ENCODE measurements around the gene CLSTN2.

Gene CLSTN2

GRCh38 chr3:140186421-140186920 lies 251.5 kb downstream of the CLSTN2 start:
- H4K20me1 ChIP-seq (ENCODE audit: insufficient read depth), result no peaks in the 10 kb centered on the region
- no peak overlapping the region for H3K4me3 ChIP-seq (IDR thresholded peaks at IDR 0.05; ENCODE audit: insufficient read depth, low read depth, low read length)
- no peak for TF ChIP-seq CTCF (conservative IDR thresholded peaks at IDR 0.05; ENCODE audit: low read depth, low read length)
- no peak overlapping the region for H3K27ac ChIP-seq
- no peak overlapping the region for H3K4me2 ChIP-seq
- no peak overlapping the region for H3K9ac ChIP-seq
- no peaks in the 10 kb centered on the region for H3K79me2 ChIP-seq (ENCODE audit: insufficient read depth, low read depth)
- H3K36me3 ChIP-seq (ENCODE audit: insufficient read depth), result no peaks in the 10 kb centered on the region
- no peaks in the 10 kb centered on the region for H3K27me3 ChIP-seq (ENCODE audit: insufficient read depth, low read depth)
- H2AFZ ChIP-seq (ENCODE audit: low read depth), result no peak overlapping the region
- no peaks in the 10 kb centered on the region for H3K4me1 ChIP-seq (ENCODE audit: low read depth, poor library complexity, severe bottlenecking)

- no peaks in the 10 kb centered on the region for H3K27me3 ChIP-seq (ENCODE audit: insufficient read depth, low read depth)
- no peaks in the 10 kb centered on the region for H3K79me2 ChIP-seq (ENCODE audit: insufficient read depth, low read depth)
- no peak for TF ChIP-seq CTCF (conservative IDR thresholded peaks at IDR 0.05; ENCODE audit: low read depth, low read length)
- H3K4me2 ChIP-seq, result no peak overlapping the region
- H3K36me3 ChIP-seq (ENCODE audit: insufficient read depth), result no peaks in the 10 kb centered on the region
- H4K20me1 ChIP-seq (ENCODE audit: insufficient read depth), result no peaks in the 10 kb centered on the region
- H3K4me1 ChIP-seq (ENCODE audit: low read depth, poor library complexity, severe bottlenecking), result no peaks in the 10 kb centered on the region
- H3K27ac ChIP-seq, result no peak overlapping the region
- H3K9ac ChIP-seq, result no peak overlapping the region
- H3K4me3 ChIP-seq (IDR thresholded peaks at IDR 0.05; ENCODE audit: insufficient read depth, low read depth, low read length), result no peak overlapping the region
- H2AFZ ChIP-seq (ENCODE audit: low read depth), result no peak overlapping the region
Observed at GRCh38 chr3:140187028-140187427, 252.0 kb downstream of the CLSTN2 start.

- Histone ChIP-seq H3K27ac (no peak overlapping the region), H3K4me1 (ENCODE audit: low read depth, poor library complexity, severe bottlenecking) (no peaks in the 10 kb centered on the region), H3K4me2 (no peak overlapping the region), H3K79me2 (ENCODE audit: insufficient read depth, low read depth) (no peaks in the 10 kb centered on the region), H3K27me3 (ENCODE audit: insufficient read depth, low read depth) (no peaks in the 10 kb centered on the region), H3K36me3 (ENCODE audit: insufficient read depth) (no peaks in the 10 kb centered on the region), H3K9ac (no peak overlapping the region), H4K20me1 (ENCODE audit: insufficient read depth) (no peaks in the 10 kb centered on the region), H3K4me3 (IDR thresholded peaks at IDR 0.05; ENCODE audit: insufficient read depth, low read depth, low read length) (no peak overlapping the region), H2AFZ (ENCODE audit: low read depth) (no peak overlapping the region)
- no peak for TF ChIP-seq CTCF (conservative IDR thresholded peaks at IDR 0.05; ENCODE audit: low read depth, low read length)
Observed at GRCh38 chr3:140187656-140188221, 252.8 kb downstream of the CLSTN2 start.

GRCh38 chr3:140188285-140188684 lies 253.3 kb downstream of the CLSTN2 start:
- H4K20me1 ChIP-seq (ENCODE audit: insufficient read depth), result no peaks in the 10 kb centered on the region
- TF ChIP-seq CTCF (conservative IDR thresholded peaks at IDR 0.05; ENCODE audit: low read depth, low read length), result no peak
- no peaks in the 10 kb centered on the region for H3K4me1 ChIP-seq (ENCODE audit: low read depth, poor library complexity, severe bottlenecking)
- no peak overlapping the region for H3K4me2 ChIP-seq
- H3K27me3 ChIP-seq (ENCODE audit: insufficient read depth, low read depth), result no peaks in the 10 kb centered on the region
- H3K4me3 ChIP-seq (IDR thresholded peaks at IDR 0.05; ENCODE audit: insufficient read depth, low read depth, low read length), result no peak overlapping the region
- H3K36me3 ChIP-seq (ENCODE audit: insufficient read depth), result no peaks in the 10 kb centered on the region
- no peak overlapping the region for H2AFZ ChIP-seq (ENCODE audit: low read depth)
- no peak overlapping the region for H3K27ac ChIP-seq
- H3K79me2 ChIP-seq (ENCODE audit: insufficient read depth, low read depth), result no peaks in the 10 kb centered on the region
- H3K9ac ChIP-seq, result no peak overlapping the region
